ENCODE measurements around the gene FGGY.

Gene FGGY

GRCh38 chr1:59755069-59755685 is 458.3 kb downstream of the FGGY start:
- TF ChIP-seq CTCF (conservative IDR thresholded peaks at IDR 0.05; ENCODE audit: low read depth), result no peak
- DNase-seq (ENCODE audit: low spot score), result no peak
- POLR2A ChIA-PET (ENCODE audit: low non-redundant PET), result no interaction called here
- CTCF ChIA-PET, result interaction anchor here (0.6 kb wide), 4 partner anchors 25 to 1055 kb away, joined by 3 to 7 read pairs (median 3); no protein-coding TSS in a partner anchor
- no peak overlapping the region for H3K27ac ChIP-seq

- no peak for TF ChIP-seq CTCF (conservative IDR thresholded peaks at IDR 0.05; ENCODE audit: low read depth)
- no peak for DNase-seq (ENCODE audit: low spot score)
- POLR2A ChIA-PET (ENCODE audit: low non-redundant PET), result no interaction called here
- H3K27ac ChIP-seq, result no peak overlapping the region
- CTCF ChIA-PET, result no interaction called here
Measured at GRCh38 chr1:59757197-59757747, 460.4 kb downstream of the FGGY start.

GRCh38 chr1:59759156-59759925 is 462.4 kb downstream of the FGGY start:
- peak; percentile 86 for DNase-seq (ENCODE audit: low spot score)
- ChIA-PET POLR2A (ENCODE audit: low non-redundant PET) (no interaction called here), CTCF (interaction anchor here (0.6 to 2.0 kb wide), 15 partner anchors 11 to 1048 kb away, joined by 3 to 6 read pairs (median 3); no protein-coding TSS in a partner anchor)
- TF ChIP-seq CTCF (conservative IDR thresholded peaks at IDR 0.05; ENCODE audit: low read depth), result peak; percentile 93
- no peak overlapping the region for H3K27ac ChIP-seq

- ChIA-PET CTCF (interaction anchor here (0.5 kb wide), 1 partner anchor 21 kb away, joined by 4 read pairs; no protein-coding TSS in a partner anchor), POLR2A (ENCODE audit: low non-redundant PET) (interaction anchor here (0.9 kb wide), 1 partner anchor 54 kb away, joined by 3 read pairs; no protein-coding TSS in a partner anchor)
- peak overlapping the region; percentile 58; the same call in 1 of the 2 replicates for H3K27ac ChIP-seq
- peak; percentile 63 for DNase-seq (ENCODE audit: low spot score)
- no peak for TF ChIP-seq CTCF (conservative IDR thresholded peaks at IDR 0.05; ENCODE audit: low read depth)
Measured at GRCh38 chr1:59761443-59761842, 464.5 kb downstream of the FGGY start.

- TF ChIP-seq CTCF (conservative IDR thresholded peaks at IDR 0.05; ENCODE audit: low read depth), result no peak
- no peak for DNase-seq (ENCODE audit: low spot score)
- no peak overlapping the region for H3K27ac ChIP-seq
- ChIA-PET POLR2A (ENCODE audit: low non-redundant PET) (no interaction called here), CTCF (no interaction called here)
Measured at GRCh38 chr1:59763418-59763817, 466.5 kb downstream of the FGGY start.

GRCh38 chr1:59765011-59765730 is 468.3 kb downstream of the FGGY start:
- TF ChIP-seq CTCF (conservative IDR thresholded peaks at IDR 0.05; ENCODE audit: low read depth), result no peak
- CTCF ChIA-PET, result interaction anchor here (0.9 kb wide), 1 partner anchor 182 kb away, joined by 7 read pairs; no protein-coding TSS in a partner anchor
- H3K27ac ChIP-seq, result no peak overlapping the region; the same call in 1 of the 2 replicates
- peak; percentile 70 for DNase-seq (ENCODE audit: low spot score)
- POLR2A ChIA-PET (ENCODE audit: low non-redundant PET), result no interaction called here
